Measurements from ENCODE around the gene MBNL1. TPM values are rescaled to one million over a fixed set of nuclear protein-coding genes. Genes with fewer than 3 reads are reported as not detected.

The MBNL1 gene
- polyA plus RNA-seq, 3 donors, result 190 to 204 (median 191) TPM

GRCh38 chr3:152350776-152351175, 82.0 kb downstream of the MBNL1 start:
- no peak for DNase-seq
- Histone ChIP-seq H3K4me2 (replicated peaks; ENCODE audit: extremely low read depth, low read length, poor library complexity, severe bottlenecking) (no peak overlapping the region), H3K27ac (ENCODE audit: low read depth in 1 of 2, low read length in 2 of 2) (peak overlapping the region in 1 of 2 donors; percentile 56), H3K4me1 (ENCODE audit: control insufficient read depth in 1 of 2, insufficient read depth in 2 of 2, low read length in 2 of 2) (peaks cover 6 to 25% of the 10 kb centered on the region in 2 donors), H3K79me2 (ENCODE audit: insufficient read depth, low read length) (peaks cover 100% of the 10 kb centered on the region), H2AFZ (ENCODE audit: insufficient read depth, low read depth, low read length, poor library complexity, severe bottlenecking) (no peak overlapping the region), H3K4me3 (replicated peaks in 1 of 3; ENCODE audit: low read depth in 2 of 3, low read length in 3 of 3) (no peak overlapping the region), H3K36me3 (replicated peaks in 1 of 2; ENCODE audit: control insufficient read depth in 1 of 2, insufficient read depth in 2 of 2, low read length in 2 of 2) (peaks cover 6 to 41% of the 10 kb centered on the region in 2 donors), H4K20me1 (ENCODE audit: insufficient read depth, low read length) (peaks cover 99% of the 10 kb centered on the region), H3K27me3 (ENCODE audit: control insufficient read depth in 2 of 2, insufficient read depth in 2 of 2, low read length in 2 of 2) (no peaks in the 10 kb centered on the region), H3K9ac (ENCODE audit: insufficient read depth, low read length, poor library complexity, severe bottlenecking) (no peak overlapping the region), H3K9me3 (replicated peaks in 1 of 2; ENCODE audit: control insufficient read depth in 1 of 2, insufficient read depth in 1 of 2, low read length in 2 of 2) (no peaks in the 10 kb centered on the region)
- Mint-ChIP-seq H3K4me3 (no peak overlapping the region), H3K27ac (no peak overlapping the region), H3K27me3 (ENCODE audit: low read depth in 3 of 3) (no peaks in the 10 kb centered on the region), H3K36me3 (peaks cover 18 to 26% of the 10 kb centered on the region in 2 donors), H3K4me1 (peaks cover 7% of the 10 kb centered on the region), H3K9me3 (no peaks in the 10 kb centered on the region)
- 100% methylated on average over 2 of the region's 4 CpGs for WGBS (ENCODE audit: insufficient coverage)
- TF ChIP-seq CTCF (IDR thresholded peaks at IDR 0.05), result no peak
- intact Hi-C loops (cut with micrococcal nuclease), result no loop called here

- Mint-ChIP-seq H3K4me3 (no peak overlapping the region), H3K9me3 (no peaks in the 10 kb centered on the region), H3K36me3 (peaks cover 25 to 27% of the 10 kb centered on the region in 2 donors), H3K4me1 (peaks cover under 1% of the 10 kb centered on the region), H3K27ac (peak overlapping the region in 4 of 7 donors; percentile 15 to 80 (median 54)), H3K27me3 (ENCODE audit: low read depth in 3 of 3) (no peaks in the 10 kb centered on the region)
- H3K9me3 ChIP-seq (replicated peaks in 1 of 2; ENCODE audit: control insufficient read depth in 1 of 2, insufficient read depth in 1 of 2, low read length in 2 of 2), result no peaks in the 10 kb centered on the region
- peaks cover 100% of the 10 kb centered on the region for H3K79me2 ChIP-seq (ENCODE audit: insufficient read depth, low read length)
- 25% methylated on average over 1 of the region's 4 CpGs for WGBS (ENCODE audit: insufficient coverage)
- H3K4me3 ChIP-seq (replicated peaks in 1 of 3; ENCODE audit: low read depth in 2 of 3, low read length in 3 of 3), result no peak overlapping the region
- no peak for TF ChIP-seq CTCF (IDR thresholded peaks at IDR 0.05)
- peak overlapping the region in 1 of 2 donors; percentile 56 for H3K27ac ChIP-seq (ENCODE audit: low read depth in 1 of 2, low read length in 2 of 2)
- peaks cover 99% of the 10 kb centered on the region for H4K20me1 ChIP-seq (ENCODE audit: insufficient read depth, low read length)
- peak in 1 of 3 donors; percentile 21 for DNase-seq
- H3K9ac ChIP-seq (ENCODE audit: insufficient read depth, low read length, poor library complexity, severe bottlenecking), result no peak overlapping the region
- peaks cover 6 to 19% of the 10 kb centered on the region in 2 donors for H3K4me1 ChIP-seq (ENCODE audit: control insufficient read depth in 1 of 2, insufficient read depth in 2 of 2, low read length in 2 of 2)
- H3K27me3 ChIP-seq (ENCODE audit: control insufficient read depth in 2 of 2, insufficient read depth in 2 of 2, low read length in 2 of 2), result no peaks in the 10 kb centered on the region
- no peak overlapping the region for H3K4me2 ChIP-seq (replicated peaks; ENCODE audit: extremely low read depth, low read length, poor library complexity, severe bottlenecking)
- H2AFZ ChIP-seq (ENCODE audit: insufficient read depth, low read depth, low read length, poor library complexity, severe bottlenecking), result no peak overlapping the region
- peaks cover 8 to 40% of the 10 kb centered on the region in 2 donors for H3K36me3 ChIP-seq (replicated peaks in 1 of 2; ENCODE audit: control insufficient read depth in 1 of 2, insufficient read depth in 2 of 2, low read length in 2 of 2)
- intact Hi-C loops (cut with micrococcal nuclease), result no loop called here
Observed at GRCh38 chr3:152352554-152352953, 83.8 kb downstream of the MBNL1 start.
